IPS-15b (cell line): ENCODE measurements around the gene SLC35B3.
"Not testable (repeated sequence)": the region's sequence is repeated elsewhere in the genome, so short reads cannot be mapped to it uniquely, and the experiment has no call there.

ENCODE experiments used
- H3K27me3 ChIP-seq: one replicate; pipeline ENCODE4 v1.6.1; 2013; ENCODE audit warnings: low read length; ENCODE audit not compliant: control insufficient read depth, insufficient read depth
- H3K36me3 ChIP-seq: one replicate; pipeline ENCODE4 v1.6.1; 2013; ENCODE audit warnings: low read length; ENCODE audit not compliant: control insufficient read depth, insufficient read depth
- H3K4me1 ChIP-seq: one replicate; pipeline ENCODE4 v1.6.1; 2013; ENCODE audit warnings: mild to moderate bottlenecking, low read length; ENCODE audit not compliant: control insufficient read depth, insufficient read depth
- H3K4me3 ChIP-seq: one replicate; pipeline ENCODE4 v1.5.1; 2013; ENCODE audit warnings: low read depth, low read length
- H3K9ac ChIP-seq: one replicate; pipeline ENCODE4 v1.6.1; 2013; ENCODE audit warnings: low read depth, mild to moderate bottlenecking, low read length
- H3K9me3 ChIP-seq: one replicate; pipeline ENCODE4 v1.6.1; 2013; ENCODE audit warnings: mild to moderate bottlenecking, low read length; ENCODE audit not compliant: control insufficient read depth, insufficient read depth

Gene SLC35B3

DNA sequence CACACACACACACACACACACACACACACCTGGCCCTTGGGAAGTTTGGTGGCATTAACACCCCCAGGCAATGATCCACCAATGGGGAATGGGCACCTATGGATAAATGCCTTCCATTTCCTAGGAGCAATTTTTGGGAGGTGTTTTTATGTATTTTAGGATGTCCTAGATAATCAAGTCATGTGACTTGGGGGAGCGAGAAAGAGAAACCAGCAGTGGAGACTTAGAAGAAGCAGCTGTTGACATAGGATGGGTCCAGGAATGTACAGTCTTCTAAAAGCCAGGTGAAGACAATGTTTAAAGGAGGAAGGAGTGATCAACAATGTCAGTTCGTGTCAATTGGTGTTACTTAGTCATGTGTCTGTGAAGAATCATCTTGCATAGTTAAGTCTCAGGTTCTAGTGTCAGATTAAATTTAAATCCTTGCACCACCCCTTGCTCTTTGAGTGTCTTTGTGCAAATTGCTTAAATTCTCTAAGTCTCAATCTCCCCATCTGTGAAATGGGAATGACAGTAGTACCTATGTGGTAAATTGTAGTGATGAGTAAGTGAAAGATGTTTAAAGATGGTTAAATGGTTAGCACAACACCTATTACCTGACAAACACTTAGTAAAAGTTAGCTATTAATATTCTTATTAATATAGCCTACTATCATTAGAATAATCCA lies 4.4 kb upstream of the SLC35B3 start:
- Histone ChIP-seq H3K4me1 (peaks cover 5% of the 10 kb centered on the region), H3K27me3 (no peaks in the 10 kb centered on the region), H3K4me3 (no peak overlapping the region)

DNA sequence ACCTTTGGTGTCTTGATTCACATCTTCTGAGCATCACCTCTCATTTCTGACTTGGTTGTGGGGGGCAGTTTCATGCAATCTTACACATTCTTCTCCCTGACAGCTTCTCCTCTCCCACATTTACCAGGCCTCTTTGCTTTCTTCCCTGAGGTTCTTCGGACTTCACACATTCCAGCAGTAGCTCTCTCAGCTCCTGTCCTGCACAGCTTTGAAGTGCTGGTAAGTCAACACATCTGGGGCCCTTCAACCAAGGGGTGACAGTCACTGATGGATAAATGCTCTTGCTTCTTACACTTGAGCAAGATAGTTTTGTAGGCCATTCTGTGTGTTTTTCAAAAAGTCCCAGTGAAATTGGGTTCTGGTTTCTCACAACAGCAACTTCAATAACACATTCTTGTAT lies 2.5 kb upstream of the SLC35B3 start:
- H3K4me3 ChIP-seq: no peak overlapping the region
- no peaks in the 10 kb centered on the region for H3K36me3 ChIP-seq
- H3K9ac ChIP-seq: no peak overlapping the region
- H3K27me3 ChIP-seq: no peaks in the 10 kb centered on the region
- H3K4me1 ChIP-seq: peaks cover 8% of the 10 kb centered on the region
- no peaks in the 10 kb centered on the region for H3K9me3 ChIP-seq

More for the DNA sequence above, 4.4 kb upstream of the SLC35B3 start:
- Histone ChIP-seq H3K9me3 (no peaks in the 10 kb centered on the region), H3K36me3 (no peaks in the 10 kb centered on the region), H3K9ac (no peak overlapping the region)

DNA sequence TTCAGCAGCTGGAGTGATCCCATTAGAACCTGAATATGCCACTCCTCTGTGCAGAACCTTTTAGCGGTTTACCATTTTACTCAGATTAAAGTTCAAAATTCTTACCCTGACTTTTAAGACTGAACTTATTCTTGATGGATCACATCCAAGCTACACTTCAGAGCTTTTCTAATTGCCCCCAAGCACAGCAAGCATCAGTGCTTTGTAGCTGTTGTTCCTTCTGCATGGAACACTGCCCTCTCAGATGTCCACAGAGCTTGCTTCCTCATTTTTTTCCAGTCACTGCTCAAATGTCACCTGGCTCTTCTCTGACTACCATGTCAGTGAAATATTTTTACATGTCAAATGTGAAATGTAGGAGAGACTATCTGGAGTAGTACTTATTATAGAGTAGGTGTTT lies 1.6 kb upstream of the SLC35B3 start:
- H3K9ac ChIP-seq: no peak overlapping the region
- no peaks in the 10 kb centered on the region for H3K36me3 ChIP-seq
- H3K4me3 ChIP-seq: no peak overlapping the region
- H3K27me3 ChIP-seq: no peaks in the 10 kb centered on the region
- no peaks in the 10 kb centered on the region for H3K9me3 ChIP-seq
- peaks cover 8% of the 10 kb centered on the region for H3K4me1 ChIP-seq

GRCh38 chr6:8435845-8436168 lies 462 bp upstream of the SLC35B3 start:
- H3K36me3 ChIP-seq: no peaks in the 10 kb centered on the region
- no peaks in the 10 kb centered on the region for H3K9me3 ChIP-seq
- H3K4me3 ChIP-seq: peak overlapping the region; percentile 99
- H3K9ac ChIP-seq: peak overlapping the region; percentile 86
- no peaks in the 10 kb centered on the region for H3K27me3 ChIP-seq
- H3K4me1 ChIP-seq: peaks cover 8% of the 10 kb centered on the region

- H3K9ac ChIP-seq: peak overlapping the region; percentile 86
- no peaks in the 10 kb centered on the region for H3K36me3 ChIP-seq
- H3K9me3 ChIP-seq: no peaks in the 10 kb centered on the region
- peaks cover 8% of the 10 kb centered on the region for H3K4me1 ChIP-seq
- no peaks in the 10 kb centered on the region for H3K27me3 ChIP-seq
- H3K4me3 ChIP-seq: peak overlapping the region; percentile 99
These were observed 635 bp downstream of the SLC35B3 start for GRCh38 chr6:8434727-8435092.

DNA sequence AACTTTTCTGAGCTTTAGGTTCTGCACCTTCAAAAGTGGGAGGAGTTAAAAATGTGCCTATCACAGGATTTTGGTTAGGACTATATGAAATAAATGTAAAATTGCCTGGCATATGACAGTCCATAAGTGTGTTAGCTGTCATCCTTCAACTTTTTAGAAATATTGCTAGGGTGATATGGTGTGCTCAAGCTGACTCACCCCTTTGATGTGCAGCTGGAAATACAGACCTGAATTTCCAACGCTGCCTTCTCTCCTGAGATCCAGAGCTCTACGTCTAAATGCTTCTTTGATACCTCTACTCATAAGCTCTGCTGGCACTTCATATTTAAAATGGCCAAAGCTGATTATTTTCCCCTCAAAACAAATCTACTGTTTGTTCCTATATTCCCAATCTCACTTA lies 2.7 kb downstream of the SLC35B3 start:
- H3K4me1 ChIP-seq: peaks cover 8% of the 10 kb centered on the region
- H3K9ac ChIP-seq: no peak overlapping the region
- no peaks in the 10 kb centered on the region for H3K36me3 ChIP-seq
- no peaks in the 10 kb centered on the region for H3K27me3 ChIP-seq
- H3K9me3 ChIP-seq: no peaks in the 10 kb centered on the region
- H3K4me3 ChIP-seq: no peak overlapping the region

DNA sequence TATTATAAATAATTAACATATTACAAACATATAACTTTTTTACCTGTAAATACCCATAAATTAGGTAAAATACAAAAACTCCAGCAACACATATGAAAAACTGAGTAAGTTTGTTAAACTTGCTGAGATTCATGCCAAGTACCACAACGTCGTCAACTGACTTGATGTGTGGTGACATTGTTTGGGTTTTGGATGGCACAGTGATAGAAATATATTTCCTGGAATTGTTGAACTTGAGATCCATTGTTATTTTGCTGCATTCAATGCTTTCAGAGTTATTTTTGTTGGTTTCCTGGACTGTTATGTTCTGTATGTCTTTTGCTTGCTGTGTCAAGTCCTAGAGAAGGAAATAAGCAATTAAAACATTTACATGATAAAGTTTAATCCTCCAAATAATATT lies 5.5 kb downstream of the SLC35B3 start:
- Histone ChIP-seq H3K36me3 (peaks cover 5% of the 10 kb centered on the region), H3K27me3 (no peaks in the 10 kb centered on the region), H3K9me3 (no peaks in the 10 kb centered on the region), H3K9ac (no peak overlapping the region), H3K4me1 (peaks cover 3% of the 10 kb centered on the region), H3K4me3 (no peak overlapping the region)

- H3K4me1 ChIP-seq, H3K27me3 ChIP-seq, H3K9ac ChIP-seq, H3K9me3 ChIP-seq, H3K36me3 ChIP-seq, H3K4me3 ChIP-seq: not testable (repeated sequence)
These were observed 8.8 kb downstream of the SLC35B3 start for GRCh38 chr6:8426544-8426943.

DNA sequence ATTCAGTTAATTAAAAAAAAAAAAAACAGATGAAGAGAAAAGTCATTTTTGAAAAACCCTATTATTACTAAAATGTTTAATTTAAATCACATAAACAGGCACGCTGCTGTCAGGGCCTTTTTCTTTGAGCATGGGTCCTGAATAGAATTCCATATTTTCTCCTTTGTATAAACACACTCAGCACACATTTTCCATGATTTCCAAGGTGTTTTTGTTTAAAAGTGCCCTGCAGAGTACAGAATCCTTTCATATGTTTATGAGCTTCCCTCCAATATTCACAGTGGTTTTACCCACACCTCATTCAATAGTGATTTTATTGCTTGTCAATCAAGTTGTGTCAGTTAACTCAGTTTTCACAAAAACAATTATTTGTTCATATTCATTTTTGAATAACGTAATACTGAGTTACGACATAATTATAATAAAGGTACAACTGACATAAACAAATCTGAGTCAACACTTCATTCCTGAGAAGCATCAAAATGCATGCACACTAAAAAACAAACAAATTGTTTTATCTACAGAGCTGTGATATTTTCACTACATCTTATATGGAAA lies 15.2 kb downstream of the SLC35B3 start:
- Histone ChIP-seq H3K4me3 (no peak overlapping the region), H3K36me3 (no peaks in the 10 kb centered on the region)

GRCh38 chr6:8415913-8416312 lies 19.4 kb downstream of the SLC35B3 start:
- Histone ChIP-seq H3K9me3 (no peaks in the 10 kb centered on the region), H3K36me3 (no peaks in the 10 kb centered on the region), H3K4me1 (peaks cover 5% of the 10 kb centered on the region), H3K27me3 (no peaks in the 10 kb centered on the region), H3K9ac (no peak overlapping the region), H3K4me3 (no peak overlapping the region)

More for the DNA sequence above, 15.2 kb downstream of the SLC35B3 start:
- no peaks in the 10 kb centered on the region for H3K9me3 ChIP-seq
- H3K4me1 ChIP-seq: peaks cover 5% of the 10 kb centered on the region
- no peaks in the 10 kb centered on the region for H3K27me3 ChIP-seq
- H3K9ac ChIP-seq: no peak overlapping the region

GRCh38 chr6:8415280-8415679 lies 20.1 kb downstream of the SLC35B3 start:
- H3K4me1 ChIP-seq: peaks cover 4% of the 10 kb centered on the region
- no peaks in the 10 kb centered on the region for H3K36me3 ChIP-seq
- H3K27me3 ChIP-seq: no peaks in the 10 kb centered on the region
- no peak overlapping the region for H3K4me3 ChIP-seq
- no peak overlapping the region for H3K9ac ChIP-seq
- H3K9me3 ChIP-seq: no peaks in the 10 kb centered on the region

GRCh38 chr6:8414844-8415243 lies 20.5 kb downstream of the SLC35B3 start:
- H3K4me1 ChIP-seq: no peaks in the 10 kb centered on the region
- H3K9me3 ChIP-seq: no peaks in the 10 kb centered on the region
- H3K9ac ChIP-seq: no peak overlapping the region
- H3K36me3 ChIP-seq: no peaks in the 10 kb centered on the region
- no peaks in the 10 kb centered on the region for H3K27me3 ChIP-seq
- no peak overlapping the region for H3K4me3 ChIP-seq
